Activated naive CD4-positive, alpha-beta T cell treated with anti-CD3 and anti-CD28 coated beads, Interleukin-2, amount 50 U/mL, for 16 hours (primary cell): ENCODE measurements around the gene CCR7.

Experiments
- DNase-seq: peaks from one replicate; pipeline ENCODE4 v3.0.0-alpha.2; 2020

CCR7 gene

DNA sequence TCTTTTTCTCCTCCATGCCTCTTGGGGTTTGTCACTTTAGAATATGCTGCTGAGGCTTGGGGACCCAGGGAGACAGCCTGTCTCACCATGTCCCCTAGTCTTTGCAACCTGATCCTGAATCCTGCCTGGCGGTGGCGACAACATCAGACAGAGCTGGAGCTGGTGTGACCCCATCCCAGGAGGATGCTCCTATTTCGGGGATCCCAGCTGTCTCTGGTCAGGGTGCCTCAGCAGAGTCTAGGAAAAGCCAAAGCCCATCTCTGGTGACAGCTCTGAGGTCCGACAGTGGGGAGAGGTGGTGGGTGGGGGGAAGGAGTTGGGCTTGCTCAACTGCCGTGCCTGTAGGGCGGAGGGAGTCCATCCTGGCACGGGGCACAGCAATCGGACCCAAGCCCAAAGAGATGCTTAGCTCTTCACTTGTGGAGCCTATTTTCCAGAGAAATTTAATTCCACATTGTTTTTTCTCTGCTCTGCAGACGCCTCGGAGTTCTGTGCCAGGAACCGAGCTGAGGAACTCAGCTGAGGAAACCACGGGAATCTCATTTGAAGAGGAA lies 53.5 kb downstream of the CCR7 start:
- DNase-seq = no peak

- no peak for DNase-seq
Measured at GRCh38 chr17:40511136-40511535, 54.1 kb downstream of the CCR7 start.

GRCh38 chr17:40510328-40510648 lies 55.0 kb downstream of the CCR7 start:
- DNase-seq = no peak

DNA sequence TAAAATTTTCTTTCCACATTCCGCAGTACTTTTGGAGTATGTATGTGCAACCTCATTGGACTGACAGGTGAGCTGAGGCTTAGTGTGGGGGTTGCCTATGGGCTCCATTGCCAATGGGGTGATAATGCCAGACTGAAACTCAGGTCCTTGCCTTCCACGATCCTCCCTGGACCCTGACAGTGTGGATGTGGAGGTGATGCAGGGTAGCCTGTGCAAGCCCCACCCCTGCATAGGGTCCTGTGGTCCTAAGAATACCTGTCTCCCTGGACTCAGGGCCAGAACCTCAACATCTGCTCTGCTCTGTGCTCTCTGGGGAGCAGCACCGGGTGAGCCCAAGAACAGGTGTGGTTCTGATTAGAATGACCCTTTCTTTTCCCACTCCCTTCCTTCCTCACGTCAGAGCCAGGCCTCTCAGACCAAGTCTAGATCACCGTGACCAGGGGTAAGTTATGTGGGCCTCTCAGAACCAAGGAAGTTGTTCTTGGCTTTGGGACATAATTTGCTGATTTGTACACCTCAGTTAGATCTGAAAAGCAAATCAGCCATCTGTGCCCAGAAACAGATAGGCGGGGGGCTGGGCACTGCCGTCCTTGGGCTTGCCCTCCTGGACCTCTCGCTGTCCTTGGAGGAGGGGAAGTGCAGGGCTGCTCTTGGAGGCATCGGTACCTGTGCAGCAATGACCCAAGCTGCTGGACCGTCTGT lies 55.5 kb downstream of the CCR7 start:
- DNase-seq = no peak

GRCh38 chr17:40506786-40507185 lies 58.5 kb downstream of the CCR7 start:
- DNase-seq = no peak
